ENCODE data around the gene SLC6A19. TPM values are rescaled to one million over a fixed set of nuclear protein-coding genes. Genes with fewer than 3 reads are reported as not detected.

Gene SLC6A19
- total and polyA plus RNA-seq, 2 donors (not counting 1 experiment from before 2014, with no cell fraction given) = not detected

DNA sequence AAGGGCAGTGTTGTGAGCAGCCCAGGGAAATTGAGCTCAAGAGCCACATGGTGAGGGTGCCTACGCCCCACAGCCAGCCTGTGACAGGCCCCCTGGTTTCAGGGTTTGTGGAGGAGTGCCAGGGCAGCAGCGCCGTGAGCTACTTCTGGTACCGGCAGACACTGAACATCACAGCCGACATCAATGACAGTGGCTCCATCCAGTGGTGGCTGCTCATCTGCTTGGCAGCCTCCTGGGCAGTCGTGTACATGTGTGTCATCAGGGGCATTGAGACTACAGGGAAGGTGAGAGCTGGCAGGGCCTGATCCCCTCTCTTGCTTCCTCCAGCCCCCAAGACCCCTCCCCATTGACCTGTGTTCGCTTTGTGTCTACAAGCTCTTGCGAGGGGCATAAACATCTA, 34.0 kb downstream of the SLC6A19 start:
- H3K9ac ChIP-seq (ENCODE audit: low read length) = no peak overlapping the region
- intact Hi-C loops (cut with micrococcal nuclease) = no loop called here
- H3K27me3 ChIP-seq (replicated peaks in 1 of 4; ENCODE audit: control extremely low read depth in 1 of 4, control insufficient read depth in 3 of 4, insufficient read depth in 4 of 4, low read length in 3 of 4) = peaks cover 0 to 5% (median 0%) of the 10 kb centered on the region in 4 experiments
- POLR2A ChIA-PET = no interaction called here
- no peak overlapping the region for H3K4me3 Mint-ChIP-seq
- CTCF ChIA-PET = no interaction called here
- H3K9me3 ChIP-seq (ENCODE audit: control extremely low read depth in 1 of 3, control insufficient read depth in 2 of 3, insufficient read depth in 1 of 3, low read length in 2 of 3) = peaks cover 0 to 33% (median 16%) of the 10 kb centered on the region in 3 donors
- H3K4me3 ChIP-seq (ENCODE audit: control extremely low read depth in 1 of 5, extremely low read depth in 1 of 5, insufficient read depth in 1 of 5, low read depth in 2 of 5, low read length in 4 of 5) = no peak overlapping the region
- no peak for ATAC-seq (ENCODE audit: low read depth)
- no peak overlapping the region for H3K4me2 ChIP-seq (replicated peaks; ENCODE audit: low read depth, low read length, poor library complexity, severe bottlenecking)
- TF ChIP-seq, protein P1, sequence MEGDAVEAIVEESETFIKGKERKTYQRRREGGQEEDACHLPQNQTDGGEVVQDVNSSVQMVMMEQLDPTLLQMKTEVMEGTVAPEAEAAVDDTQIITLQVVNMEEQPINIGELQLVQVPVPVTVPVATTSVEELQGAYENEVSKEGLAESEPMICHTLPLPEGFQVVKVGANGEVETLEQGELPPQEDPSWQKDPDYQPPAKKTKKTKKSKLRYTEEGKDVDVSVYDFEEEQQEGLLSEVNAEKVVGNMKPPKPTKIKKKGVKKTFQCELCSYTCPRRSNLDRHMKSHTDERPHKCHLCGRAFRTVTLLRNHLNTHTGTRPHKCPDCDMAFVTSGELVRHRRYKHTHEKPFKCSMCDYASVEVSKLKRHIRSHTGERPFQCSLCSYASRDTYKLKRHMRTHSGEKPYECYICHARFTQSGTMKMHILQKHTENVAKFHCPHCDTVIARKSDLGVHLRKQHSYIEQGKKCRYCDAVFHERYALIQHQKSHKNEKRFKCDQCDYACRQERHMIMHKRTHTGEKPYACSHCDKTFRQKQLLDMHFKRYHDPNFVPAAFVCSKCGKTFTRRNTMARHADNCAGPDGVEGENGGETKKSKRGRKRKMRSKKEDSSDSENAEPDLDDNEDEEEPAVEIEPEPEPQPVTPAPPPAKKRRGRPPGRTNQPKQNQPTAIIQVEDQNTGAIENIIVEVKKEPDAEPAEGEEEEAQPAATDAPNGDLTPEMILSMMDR (IDR thresholded peaks at IDR 0.05) = no peak
- no peak for TF ChIP-seq EZH2 (IDR thresholded peaks at IDR 0.05; ENCODE audit: borderline replicate concordance, insufficient read depth, low read depth, low read length, poor library complexity, severe bottlenecking)
- no peak overlapping the region for H3K27ac Mint-ChIP-seq
- DNase-seq = no peak
- 88% methylated on average over 6 of the region's 8 CpGs for WGBS (ENCODE audit: insufficient coverage)
- H4K20me1 ChIP-seq (ENCODE audit: control insufficient read depth, insufficient read depth, low read length, poor library complexity, severe bottlenecking) = no peaks in the 10 kb centered on the region
- peaks cover 9% of the 10 kb centered on the region for H3K9me3 Mint-ChIP-seq (ENCODE audit: insufficient read depth)
- no peaks in the 10 kb centered on the region for H3K36me3 ChIP-seq (replicated peaks in 1 of 2; ENCODE audit: control extremely low read depth in 1 of 2, control insufficient read depth in 1 of 2, extremely low read depth in 1 of 2, insufficient read depth in 2 of 2, low read length in 1 of 2)
- no peaks in the 10 kb centered on the region for H3K4me1 ChIP-seq (ENCODE audit: control insufficient read depth in 2 of 2, insufficient read depth in 2 of 2, low read length in 2 of 2)
- H2AFZ ChIP-seq (ENCODE audit: insufficient read depth, low read depth, low read length, poor library complexity, severe bottlenecking) = no peak overlapping the region
- no peaks in the 10 kb centered on the region for H3K4me1 Mint-ChIP-seq
- no peaks in the 10 kb centered on the region for H3K79me2 ChIP-seq (ENCODE audit: control insufficient read depth, insufficient read depth, low read length)
- no peak overlapping the region for H3K27ac ChIP-seq (ENCODE audit: low read length in 2 of 2)
- peaks cover 1% of the 10 kb centered on the region for H3K27me3 Mint-ChIP-seq

DNA sequence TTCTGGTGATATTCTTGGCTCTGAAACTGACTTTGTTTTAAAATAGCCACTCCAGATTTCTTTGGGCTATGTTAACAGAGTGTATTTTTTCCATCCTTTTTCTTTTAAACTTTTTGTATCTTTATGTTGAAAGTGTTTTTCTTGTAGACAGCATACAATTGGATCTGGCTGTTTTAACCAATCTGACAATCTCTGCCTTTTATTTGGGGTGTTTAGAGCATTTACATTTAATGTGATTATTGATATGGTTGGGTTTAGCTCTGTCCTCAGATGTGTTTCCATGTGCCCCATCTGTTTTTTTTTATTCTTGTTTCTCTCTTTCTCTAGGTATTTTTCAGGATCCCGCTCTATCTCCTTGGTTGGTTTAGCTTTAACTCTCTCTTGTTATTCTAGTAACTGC, 34.4 kb downstream of the SLC6A19 start:
- no CpG with 5 or more reads among the region's 1 CpG for WGBS (ENCODE audit: insufficient coverage)
- POLR2A ChIA-PET = no interaction called here

More for the DNA sequence above, 34.4 kb downstream of the SLC6A19 start:
- Histone ChIP-seq H3K9me3 (ENCODE audit: control extremely low read depth in 1 of 3, control insufficient read depth in 2 of 3, insufficient read depth in 1 of 3, low read length in 2 of 3) (peaks cover 0 to 33% (median 16%) of the 10 kb centered on the region in 3 donors), H4K20me1 (ENCODE audit: control insufficient read depth, insufficient read depth, low read length, poor library complexity, severe bottlenecking) (no peaks in the 10 kb centered on the region), H3K27ac (ENCODE audit: low read length in 2 of 2) (no peak overlapping the region), H3K4me2 (replicated peaks; ENCODE audit: low read depth, low read length, poor library complexity, severe bottlenecking) (no peak overlapping the region), H3K4me1 (ENCODE audit: control insufficient read depth in 2 of 2, insufficient read depth in 2 of 2, low read length in 2 of 2) (no peaks in the 10 kb centered on the region), H3K27me3 (replicated peaks in 1 of 4; ENCODE audit: control extremely low read depth in 1 of 4, control insufficient read depth in 3 of 4, insufficient read depth in 4 of 4, low read length in 3 of 4) (peaks cover 0 to 3% (median 0%) of the 10 kb centered on the region in 4 experiments), H3K9ac (ENCODE audit: low read length) (no peak overlapping the region), H3K4me3 (ENCODE audit: control extremely low read depth in 1 of 5, extremely low read depth in 1 of 5, insufficient read depth in 1 of 5, low read depth in 2 of 5, low read length in 4 of 5) (no peak overlapping the region), H3K36me3 (replicated peaks in 1 of 2; ENCODE audit: control extremely low read depth in 1 of 2, control insufficient read depth in 1 of 2, extremely low read depth in 1 of 2, insufficient read depth in 2 of 2, low read length in 1 of 2) (no peaks in the 10 kb centered on the region), H3K79me2 (ENCODE audit: control insufficient read depth, insufficient read depth, low read length) (no peaks in the 10 kb centered on the region), H2AFZ (ENCODE audit: insufficient read depth, low read depth, low read length, poor library complexity, severe bottlenecking) (no peak overlapping the region)
- intact Hi-C loops (cut with micrococcal nuclease) = no loop called here
- no peaks in the 10 kb centered on the region for H3K4me1 Mint-ChIP-seq
- H3K27ac Mint-ChIP-seq = no peak overlapping the region
- TF ChIP-seq, protein P1 (IDR thresholded peaks at IDR 0.05) = no peak
- TF ChIP-seq EZH2 (IDR thresholded peaks at IDR 0.05; ENCODE audit: borderline replicate concordance, insufficient read depth, low read depth, low read length, poor library complexity, severe bottlenecking) = no peak
- CTCF ChIA-PET = no interaction called here
- no peak overlapping the region for H3K4me3 Mint-ChIP-seq
- ATAC-seq (ENCODE audit: low read depth) (no peak), DNase-seq (no peak)
- no peaks in the 10 kb centered on the region for H3K27me3 Mint-ChIP-seq
- H3K9me3 Mint-ChIP-seq (ENCODE audit: insufficient read depth) = peaks cover 9% of the 10 kb centered on the region

All from B cell (primary cell).